Measurements from ENCODE around the gene ZNF816. TPM values are rescaled to one million over a fixed set of nuclear protein-coding genes. Genes with fewer than 3 reads are reported as not detected.

ZNF816 gene
- total RNA-seq, 1 experiment from 2014 or later, result 8.9 TPM

DNA sequence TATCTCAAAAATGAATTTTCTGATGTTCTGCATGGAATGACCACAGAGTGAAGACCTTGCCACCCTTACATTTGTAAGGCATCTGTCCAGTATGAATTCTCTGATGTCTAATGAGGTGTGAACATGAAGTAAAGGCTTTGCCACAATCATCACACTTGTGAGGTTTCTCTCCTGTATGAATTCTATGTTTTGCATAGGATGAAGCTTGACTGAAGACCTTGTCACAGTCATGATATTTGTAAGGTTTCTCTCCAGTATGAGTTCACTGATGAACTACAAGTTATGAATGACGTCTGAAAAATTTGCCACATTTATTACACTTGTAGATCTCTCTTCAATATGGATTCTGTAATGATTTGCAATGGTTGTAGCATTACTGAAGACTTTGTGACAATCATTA is 13.3 kb downstream of the ZNF816 start:
- intact Hi-C loops (cut with micrococcal nuclease), result no loop called here
- Histone ChIP-seq H3K4me2 (ENCODE audit: low read length) (no peak overlapping the region), H2AFZ (ENCODE audit: low read depth, low read length, poor library complexity, severe bottlenecking) (no peak overlapping the region), H3K9ac (ENCODE audit: low read length) (no peak overlapping the region), H3K4me3 (replicated peaks in 1 of 2; ENCODE audit: low read depth in 1 of 2, low read length in 2 of 2) (no peak overlapping the region), H3K27ac (ENCODE audit: low read depth, low read length) (no peak overlapping the region), H3K9me2 (ENCODE audit: insufficient read depth) (no peaks in the 10 kb centered on the region), H3K27me3 (ENCODE audit: insufficient read depth, low read length) (no peaks in the 10 kb centered on the region), H3K4me1 (ENCODE audit: control insufficient read depth in 1 of 2, insufficient read depth in 2 of 2, low read length in 2 of 2) (no peaks in the 10 kb centered on the region), H3K79me2 (ENCODE audit: insufficient read depth, low read length) (no peaks in the 10 kb centered on the region), H3K36me3 (ENCODE audit: control insufficient read depth in 1 of 2, insufficient read depth in 2 of 2, low read length in 2 of 2) (peaks cover 8 to 35% of the 10 kb centered on the region in 2 experiments), H4K20me1 (ENCODE audit: insufficient read depth) (no peaks in the 10 kb centered on the region), H3K9me3 (ENCODE audit: control insufficient read depth in 1 of 2, insufficient read depth in 1 of 2, low read depth in 1 of 2, low read length in 2 of 2) (peaks cover 31 to 36% of the 10 kb centered on the region in 2 experiments; a peak in 3 of 4 replicates)
- no peak for DNase-seq (ENCODE audit: low read depth, low spot score)
- no peak for ATAC-seq
- ChIA-PET RAD21 (ENCODE audit: low non-redundant PET in 1 of 2, low total read pairs in 2 of 2, uncharacterized antibody in 2 of 2, unreplicated experiment in 2 of 2) (no interaction called here), POLR2A (no interaction called here), CTCF (no interaction called here)
- no TSS peak for BruUV-seq (replicated peaks)
- TF ChIP-seq ZNF274 (IDR thresholded peaks at IDR 0.05; ENCODE audit: low read depth, low read length) (peak; percentile 68), CBX3 (IDR thresholded peaks at IDR 0.05; ENCODE audit: low read depth) (no peak)
- TF ChIP-seq, protein P1, sequence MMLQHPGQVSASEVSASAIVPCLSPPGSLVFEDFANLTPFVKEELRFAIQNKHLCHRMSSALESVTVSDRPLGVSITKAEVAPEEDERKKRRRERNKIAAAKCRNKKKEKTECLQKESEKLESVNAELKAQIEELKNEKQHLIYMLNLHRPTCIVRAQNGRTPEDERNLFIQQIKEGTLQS (IDR thresholded peaks at IDR 0.05), result no peak
- TF ChIP-seq, protein P2, sequence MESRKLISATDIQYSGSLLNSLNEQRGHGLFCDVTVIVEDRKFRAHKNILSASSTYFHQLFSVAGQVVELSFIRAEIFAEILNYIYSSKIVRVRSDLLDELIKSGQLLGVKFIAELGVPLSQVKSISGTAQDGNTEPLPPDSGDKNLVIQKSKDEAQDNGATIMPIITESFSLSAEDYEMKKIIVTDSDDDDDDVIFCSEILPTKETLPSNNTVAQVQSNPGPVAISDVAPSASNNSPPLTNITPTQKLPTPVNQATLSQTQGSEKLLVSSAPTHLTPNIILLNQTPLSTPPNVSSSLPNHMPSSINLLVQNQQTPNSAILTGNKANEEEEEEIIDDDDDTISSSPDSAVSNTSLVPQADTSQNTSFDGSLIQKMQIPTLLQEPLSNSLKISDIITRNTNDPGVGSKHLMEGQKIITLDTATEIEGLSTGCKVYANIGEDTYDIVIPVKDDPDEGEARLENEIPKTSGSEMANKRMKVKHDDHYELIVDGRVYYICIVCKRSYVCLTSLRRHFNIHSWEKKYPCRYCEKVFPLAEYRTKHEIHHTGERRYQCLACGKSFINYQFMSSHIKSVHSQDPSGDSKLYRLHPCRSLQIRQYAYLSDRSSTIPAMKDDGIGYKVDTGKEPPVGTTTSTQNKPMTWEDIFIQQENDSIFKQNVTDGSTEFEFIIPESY (IDR thresholded peaks at IDR 0.05; ENCODE audit: extremely low read depth, insufficient replicate concordance, low read length), result no peak

DNA sequence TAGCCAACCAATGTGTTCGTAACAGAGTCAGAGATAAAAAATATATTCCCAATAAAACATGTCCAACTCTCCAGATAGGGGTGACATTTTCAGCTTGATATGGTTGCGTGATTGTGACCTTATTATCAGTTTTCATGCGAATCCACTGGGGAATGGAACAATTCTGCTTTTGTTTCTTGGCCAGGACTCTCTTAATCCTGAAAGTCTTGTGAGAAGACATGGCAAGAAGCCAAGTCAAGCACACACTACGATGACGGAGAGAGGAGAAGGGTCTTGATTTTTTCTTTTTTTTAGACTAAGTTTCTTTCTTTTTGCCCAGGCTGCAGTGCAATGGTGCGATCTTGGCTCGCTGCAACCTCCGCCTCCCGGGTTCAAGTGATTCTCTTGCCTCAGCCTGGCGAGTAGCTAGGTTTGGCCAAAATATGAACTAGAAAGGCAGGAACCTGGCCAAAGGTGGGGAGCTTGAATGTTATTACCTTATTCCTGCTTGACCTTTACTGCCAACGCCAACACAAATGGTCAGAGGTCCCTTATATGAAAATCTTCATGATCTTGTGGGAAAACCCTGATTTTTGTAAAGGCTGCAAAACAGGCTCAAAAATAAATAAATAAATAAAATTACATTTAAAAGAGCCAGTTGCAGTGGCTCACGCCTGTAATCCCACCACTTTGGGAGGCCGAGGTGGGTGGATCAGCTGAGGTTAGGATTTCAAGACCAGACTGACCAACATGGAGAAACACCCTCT is 14.5 kb downstream of the ZNF816 start:
- Histone ChIP-seq H4K20me1 (ENCODE audit: insufficient read depth) (no peaks in the 10 kb centered on the region), H3K4me2 (ENCODE audit: low read length) (no peak overlapping the region), H3K27ac (ENCODE audit: low read depth, low read length) (no peak overlapping the region), H3K9me2 (ENCODE audit: insufficient read depth) (no peaks in the 10 kb centered on the region), H3K79me2 (ENCODE audit: insufficient read depth, low read length) (no peaks in the 10 kb centered on the region), H3K36me3 (ENCODE audit: control insufficient read depth in 1 of 2, insufficient read depth in 2 of 2, low read length in 2 of 2) (peaks cover 8 to 31% of the 10 kb centered on the region in 2 experiments), H3K4me1 (ENCODE audit: control insufficient read depth in 1 of 2, insufficient read depth in 2 of 2, low read length in 2 of 2) (no peaks in the 10 kb centered on the region), H3K9ac (ENCODE audit: low read length) (no peak overlapping the region), H3K9me3 (ENCODE audit: control insufficient read depth in 1 of 2, insufficient read depth in 1 of 2, low read depth in 1 of 2, low read length in 2 of 2) (peaks cover 27 to 33% of the 10 kb centered on the region in 2 experiments; a peak in 3 of 4 replicates), H2AFZ (ENCODE audit: low read depth, low read length, poor library complexity, severe bottlenecking) (no peak overlapping the region), H3K4me3 (replicated peaks in 1 of 2; ENCODE audit: low read depth in 1 of 2, low read length in 2 of 2) (no peak overlapping the region), H3K27me3 (ENCODE audit: insufficient read depth, low read length) (no peaks in the 10 kb centered on the region)
- intact Hi-C loops (cut with micrococcal nuclease), result no loop called here
- ATAC-seq (no peak), DNase-seq (ENCODE audit: low read depth, low spot score) (no peak)
- CTCF ChIA-PET, result no interaction called here
- POLR2A ChIA-PET, result no interaction called here
- RAD21 ChIA-PET (ENCODE audit: low non-redundant PET in 1 of 2, low total read pairs in 2 of 2, uncharacterized antibody in 2 of 2, unreplicated experiment in 2 of 2), result no interaction called here
- TF ChIP-seq ELF1 (IDR thresholded peaks at IDR 0.05; ENCODE audit: borderline replicate concordance, low read depth) (no peak), SP1 (IDR thresholded peaks at IDR 0.05; ENCODE audit: low read depth) (no peak), POLR2AphosphoS5 (IDR thresholded peaks at IDR 0.05; ENCODE audit: low read depth, low read length) (no peak), EZH2phosphoT487 (IDR thresholded peaks at IDR 0.05; ENCODE audit: borderline replicate concordance) (no peak), JUND (IDR thresholded peaks at IDR 0.05) (no peak), YY1 (IDR thresholded peaks at IDR 0.05; ENCODE audit: extremely low read depth, insufficient replicate concordance, low read depth, low read length) (no peak), TCF7L2 (IDR thresholded peaks at IDR 0.05; ENCODE audit: borderline replicate concordance, extremely low read depth, insufficient read depth, insufficient read length) (no peak), ZFX (IDR thresholded peaks at IDR 0.05) (no peak)
- TF ChIP-seq, protein P3, sequence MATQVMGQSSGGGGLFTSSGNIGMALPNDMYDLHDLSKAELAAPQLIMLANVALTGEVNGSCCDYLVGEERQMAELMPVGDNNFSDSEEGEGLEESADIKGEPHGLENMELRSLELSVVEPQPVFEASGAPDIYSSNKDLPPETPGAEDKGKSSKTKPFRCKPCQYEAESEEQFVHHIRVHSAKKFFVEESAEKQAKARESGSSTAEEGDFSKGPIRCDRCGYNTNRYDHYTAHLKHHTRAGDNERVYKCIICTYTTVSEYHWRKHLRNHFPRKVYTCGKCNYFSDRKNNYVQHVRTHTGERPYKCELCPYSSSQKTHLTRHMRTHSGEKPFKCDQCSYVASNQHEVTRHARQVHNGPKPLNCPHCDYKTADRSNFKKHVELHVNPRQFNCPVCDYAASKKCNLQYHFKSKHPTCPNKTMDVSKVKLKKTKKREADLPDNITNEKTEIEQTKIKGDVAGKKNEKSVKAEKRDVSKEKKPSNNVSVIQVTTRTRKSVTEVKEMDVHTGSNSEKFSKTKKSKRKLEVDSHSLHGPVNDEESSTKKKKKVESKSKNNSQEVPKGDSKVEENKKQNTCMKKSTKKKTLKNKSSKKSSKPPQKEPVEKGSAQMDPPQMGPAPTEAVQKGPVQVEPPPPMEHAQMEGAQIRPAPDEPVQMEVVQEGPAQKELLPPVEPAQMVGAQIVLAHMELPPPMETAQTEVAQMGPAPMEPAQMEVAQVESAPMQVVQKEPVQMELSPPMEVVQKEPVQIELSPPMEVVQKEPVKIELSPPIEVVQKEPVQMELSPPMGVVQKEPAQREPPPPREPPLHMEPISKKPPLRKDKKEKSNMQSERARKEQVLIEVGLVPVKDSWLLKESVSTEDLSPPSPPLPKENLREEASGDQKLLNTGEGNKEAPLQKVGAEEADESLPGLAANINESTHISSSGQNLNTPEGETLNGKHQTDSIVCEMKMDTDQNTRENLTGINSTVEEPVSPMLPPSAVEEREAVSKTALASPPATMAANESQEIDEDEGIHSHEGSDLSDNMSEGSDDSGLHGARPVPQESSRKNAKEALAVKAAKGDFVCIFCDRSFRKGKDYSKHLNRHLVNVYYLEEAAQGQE (IDR thresholded peaks at IDR 0.05; ENCODE audit: low read depth), result no peak
- BruUV-seq (replicated peaks), result no TSS peak

Data from HCT116 (cell line).